GM23338 (cell line): ENCODE results near the gene ZNF670. TPM values are rescaled to one million over a fixed set of nuclear protein-coding genes. Genes with fewer than 3 reads are reported as not detected.

Experiments
- ATAC-seq: fragments of 200-7000 bp; cut with Tn5 transposase; 3 replicates; pipeline ENCODE4 v1.9.1; 2020
- DNase-seq: peaks from one replicate; pipeline ENCODE4 v3.0.0-alpha.2; 2015; ENCODE audit warnings: low spot score
- H2AFZ ChIP-seq: fragments of 200-600 bp; sonication (generic); 2 replicates; pipeline ENCODE4 v1.8.0; 2016; ENCODE audit warnings: antibody characterized with exemption, mild to moderate bottlenecking, moderate library complexity
- H3F3A ChIP-seq: fragments of 200-600 bp; sonication (generic); replicated peaks from 2 replicates; pipeline ENCODE4 v1.8.0; 2017; ENCODE audit warnings: antibody characterized with exemption, mixed run types, low read depth
- H3K27ac ChIP-seq: fragments of 200-600 bp; sonication (generic); 2 replicates; pipeline ENCODE4 v1.6.1; 2016; ENCODE audit warnings: low read depth
- H3K27me3 ChIP-seq: fragments of 200-600 bp; sonication (generic); 2 replicates; pipeline ENCODE4 v1.8.0; 2016; ENCODE audit warnings: mild to moderate bottlenecking, mixed run types, moderate library complexity; ENCODE audit not compliant: insufficient read depth
- H3K36me3 ChIP-seq: fragments of 200-600 bp; sonication (generic); 2 replicates; pipeline ENCODE4 v1.8.0; 2016; ENCODE audit warnings: mild to moderate bottlenecking; ENCODE audit not compliant: insufficient read depth
- H3K4me1 ChIP-seq: fragments of 200-600 bp; sonication (generic); 2 replicates; pipeline ENCODE4 v1.8.0; 2016; ENCODE audit warnings: mild to moderate bottlenecking, moderate library complexity; ENCODE audit not compliant: insufficient read depth
- H3K4me2 ChIP-seq: fragments of 200-600 bp; sonication (generic); 2 replicates; pipeline ENCODE4 v1.7.1; 2017; ENCODE audit warnings: mixed run types
- H3K4me3 ChIP-seq: fragments of 200-600 bp; sonication (generic); 2 replicates; pipeline ENCODE4 v1.6.1; 2016; ENCODE audit warnings: mixed run types
- H3K79me2 ChIP-seq: fragments of 200-600 bp; sonication (generic); replicated peaks from 2 replicates; pipeline ENCODE4 v1.8.0; 2017; ENCODE audit warnings: mild to moderate bottlenecking; ENCODE audit not compliant: insufficient read depth
- H3K9me2 ChIP-seq: fragments of 200-600 bp; sonication (generic); 2 replicates; pipeline ENCODE4 v1.8.0; 2017; ENCODE audit not compliant: insufficient read depth
- H4K20me1 ChIP-seq: fragments of 200-600 bp; sonication (generic); replicated peaks from 2 replicates; pipeline ENCODE4 v1.8.0; 2017; ENCODE audit warnings: mild to moderate bottlenecking; ENCODE audit not compliant: insufficient read depth
- H3K27ac Mint-ChIP-seq: 2 replicates; pipeline ENCODE4 v1.8.0; 2020; ENCODE audit warnings: inconsistent platforms, mild to moderate bottlenecking, moderate library complexity, mixed read lengths
- H3K27me3 Mint-ChIP-seq: 3 replicates; pipeline ENCODE4 v1.8.0; 2022; ENCODE audit warnings: low read depth, mild to moderate bottlenecking, moderate library complexity, mixed read lengths, inconsistent platforms; ENCODE audit not compliant: insufficient read depth, poor library complexity
- H3K36me3 Mint-ChIP-seq: 3 replicates; pipeline ENCODE4 v1.8.0; 2021; ENCODE audit warnings: low read depth, mild to moderate bottlenecking, inconsistent platforms, moderate library complexity, mixed read lengths
- H3K4me1 Mint-ChIP-seq: 3 replicates; pipeline ENCODE4 v1.8.0; 2020; ENCODE audit warnings: mild to moderate bottlenecking, inconsistent platforms, mixed read lengths
- H3K4me3 Mint-ChIP-seq: 3 replicates; pipeline ENCODE4 v1.8.0; 2021; ENCODE audit warnings: moderate library complexity, mild to moderate bottlenecking, inconsistent platforms, mixed read lengths
- H3K9me3 Mint-ChIP-seq: 3 replicates; pipeline ENCODE4 v1.8.0; 2020; ENCODE audit warnings: moderate library complexity, mild to moderate bottlenecking, inconsistent platforms, mixed read lengths
- EZH2 ChIP-seq: fragments of 200-600 bp; sonication (generic); IDR thresholded peaks from one replicate; pipeline ENCODE4 v1.8.0; 2017; ENCODE audit warnings: antibody characterized with exemption, mild to moderate bottlenecking, low read depth; ENCODE audit not compliant: unreplicated experiment
- POLR2AphosphoS5 ChIP-seq: IDR thresholded peaks from 2 replicates; pipeline ENCODE4 v1.6.1; 2016; ENCODE audit warnings: antibody characterized with exemption, low read depth
- ZNF114 ChIP-seq: fragments of 250-450 bp; sonication (Bioruptor Pico); IDR thresholded peaks from 2 replicates; pipeline ENCODE4 v1.5.0; 2020; ENCODE audit warnings: mild to moderate bottlenecking, moderate library complexity
- ZNF331 ChIP-seq: fragments of 250-450 bp; sonication (Bioruptor Pico); IDR thresholded peaks from 2 replicates; pipeline ENCODE4 v1.5.0; 2020; ENCODE audit warnings: low read depth, mild to moderate bottlenecking, moderate library complexity
- polyA plus RNA-seq: library from polyadenylated mRNA; unstranded; fragments of >200 nt; fragmentation: Nextera tagmentation; extraction: Ambion mirVana; gene quantifications from 2 replicates; pipeline ENCODE4 v1.2.1, GENCODE V29; 2016
- total RNA-seq: library from RNA; depleted of rRNA; stranded (reverse); fragments of >200 nt; shearing (Covaris generic); gene quantifications from 2 replicates; pipeline ENCODE4 v1.2.3, GENCODE V29; 2014
- TF ChIP-seq, protein P1 (sequence below): fragments of 250-450 bp; sonication (Bioruptor Pico); IDR thresholded peaks from 2 replicates; pipeline ENCODE4 v1.5.0; 2020; ENCODE audit warnings: mild to moderate bottlenecking, moderate library complexity
- TF ChIP-seq, protein P2 (sequence below): IDR thresholded peaks from 2 replicates; pipeline ENCODE4 v1.6.1; 2016; ENCODE audit warnings: antibody characterized with exemption

The ZNF670 gene
- total and polyA plus RNA-seq, 2 experiments from 2014 or later = 8.0 to 19.3 TPM

DNA sequence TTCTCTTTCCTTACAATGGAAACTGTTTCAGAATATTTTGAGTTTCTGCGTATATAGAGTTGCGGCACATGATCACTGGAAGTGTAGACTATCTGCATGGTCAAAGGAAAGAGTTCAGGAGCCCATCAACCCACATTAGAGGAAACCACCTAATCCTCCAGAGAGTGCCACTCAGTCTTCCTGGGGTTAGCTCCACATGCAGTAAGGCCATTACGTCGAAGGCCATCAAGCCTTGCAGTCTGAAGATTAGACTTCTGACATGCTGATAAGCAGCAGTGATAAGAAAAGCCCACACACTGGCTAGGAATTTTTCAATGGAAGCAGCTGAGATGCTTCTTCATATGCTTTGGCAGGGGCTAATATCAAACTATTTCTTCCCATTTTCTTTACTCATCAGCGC is 17.9 kb upstream of the ZNF670 start (continued):
- TF ChIP-seq, protein P1, sequence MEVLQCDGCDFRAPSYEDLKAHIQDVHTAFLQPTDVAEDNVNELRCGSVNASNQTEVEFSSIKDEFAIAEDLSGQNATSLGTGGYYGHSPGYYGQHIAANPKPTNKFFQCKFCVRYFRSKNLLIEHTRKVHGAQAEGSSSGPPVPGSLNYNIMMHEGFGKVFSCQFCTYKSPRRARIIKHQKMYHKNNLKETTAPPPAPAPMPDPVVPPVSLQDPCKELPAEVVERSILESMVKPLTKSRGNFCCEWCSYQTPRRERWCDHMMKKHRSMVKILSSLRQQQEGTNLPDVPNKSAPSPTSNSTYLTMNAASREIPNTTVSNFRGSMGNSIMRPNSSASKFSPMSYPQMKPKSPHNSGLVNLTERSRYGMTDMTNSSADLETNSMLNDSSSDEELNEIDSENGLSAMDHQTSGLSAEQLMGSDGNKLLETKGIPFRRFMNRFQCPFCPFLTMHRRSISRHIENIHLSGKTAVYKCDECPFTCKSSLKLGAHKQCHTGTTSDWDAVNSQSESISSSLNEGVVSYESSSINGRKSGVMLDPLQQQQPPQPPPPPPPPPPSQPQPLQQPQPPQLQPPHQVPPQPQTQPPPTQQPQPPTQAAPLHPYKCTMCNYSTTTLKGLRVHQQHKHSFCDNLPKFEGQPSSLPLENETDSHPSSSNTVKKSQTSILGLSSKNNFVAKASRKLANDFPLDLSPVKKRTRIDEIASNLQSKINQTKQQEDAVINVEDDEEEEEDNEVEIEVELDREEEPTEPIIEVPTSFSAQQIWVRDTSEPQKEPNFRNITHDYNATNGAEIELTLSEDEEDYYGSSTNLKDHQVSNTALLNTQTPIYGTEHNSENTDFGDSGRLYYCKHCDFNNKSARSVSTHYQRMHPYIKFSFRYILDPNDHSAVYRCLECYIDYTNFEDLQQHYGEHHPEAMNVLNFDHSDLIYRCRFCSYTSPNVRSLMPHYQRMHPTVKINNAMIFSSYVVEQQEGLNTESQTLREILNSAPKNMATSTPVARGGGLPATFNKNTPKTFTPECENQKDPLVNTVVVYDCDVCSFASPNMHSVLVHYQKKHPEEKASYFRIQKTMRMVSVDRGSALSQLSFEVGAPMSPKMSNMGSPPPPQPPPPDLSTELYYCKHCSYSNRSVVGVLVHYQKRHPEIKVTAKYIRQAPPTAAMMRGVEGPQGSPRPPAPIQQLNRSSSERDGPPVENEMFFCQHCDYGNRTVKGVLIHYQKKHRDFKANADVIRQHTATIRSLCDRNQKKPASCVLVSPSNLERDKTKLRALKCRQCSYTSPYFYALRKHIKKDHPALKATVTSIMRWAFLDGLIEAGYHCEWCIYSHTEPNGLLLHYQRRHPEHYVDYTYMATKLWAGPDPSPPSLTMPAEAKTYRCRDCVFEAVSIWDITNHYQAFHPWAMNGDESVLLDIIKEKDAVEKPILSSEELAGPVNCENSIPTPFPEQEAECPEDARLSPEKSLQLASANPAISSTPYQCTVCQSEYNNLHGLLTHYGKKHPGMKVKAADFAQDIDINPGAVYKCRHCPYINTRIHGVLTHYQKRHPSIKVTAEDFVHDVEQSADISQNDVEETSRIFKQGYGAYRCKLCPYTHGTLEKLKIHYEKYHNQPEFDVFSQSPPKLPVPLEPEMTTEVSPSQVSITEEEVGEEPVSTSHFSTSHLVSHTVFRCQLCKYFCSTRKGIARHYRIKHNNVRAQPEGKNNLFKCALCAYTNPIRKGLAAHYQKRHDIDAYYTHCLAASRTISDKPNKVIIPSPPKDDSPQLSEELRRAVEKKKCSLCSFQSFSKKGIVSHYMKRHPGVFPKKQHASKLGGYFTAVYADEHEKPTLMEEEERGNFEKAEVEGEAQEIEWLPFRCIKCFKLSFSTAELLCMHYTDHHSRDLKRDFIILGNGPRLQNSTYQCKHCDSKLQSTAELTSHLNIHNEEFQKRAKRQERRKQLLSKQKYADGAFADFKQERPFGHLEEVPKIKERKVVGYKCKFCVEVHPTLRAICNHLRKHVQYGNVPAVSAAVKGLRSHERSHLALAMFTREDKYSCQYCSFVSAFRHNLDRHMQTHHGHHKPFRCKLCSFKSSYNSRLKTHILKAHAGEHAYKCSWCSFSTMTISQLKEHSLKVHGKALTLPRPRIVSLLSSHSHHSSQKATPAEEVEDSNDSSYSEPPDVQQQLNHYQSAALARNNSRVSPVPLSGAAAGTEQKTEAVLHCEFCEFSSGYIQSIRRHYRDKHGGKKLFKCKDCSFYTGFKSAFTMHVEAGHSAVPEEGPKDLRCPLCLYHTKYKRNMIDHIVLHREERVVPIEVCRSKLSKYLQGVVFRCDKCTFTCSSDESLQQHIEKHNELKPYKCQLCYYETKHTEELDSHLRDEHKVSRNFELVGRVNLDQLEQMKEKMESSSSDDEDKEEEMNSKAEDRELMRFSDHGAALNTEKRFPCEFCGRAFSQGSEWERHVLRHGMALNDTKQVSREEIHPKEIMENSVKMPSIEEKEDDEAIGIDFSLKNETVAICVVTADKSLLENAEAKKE (CRISPR knock-in tag) = no peak
- TF ChIP-seq ZNF114 = no peak

DNA sequence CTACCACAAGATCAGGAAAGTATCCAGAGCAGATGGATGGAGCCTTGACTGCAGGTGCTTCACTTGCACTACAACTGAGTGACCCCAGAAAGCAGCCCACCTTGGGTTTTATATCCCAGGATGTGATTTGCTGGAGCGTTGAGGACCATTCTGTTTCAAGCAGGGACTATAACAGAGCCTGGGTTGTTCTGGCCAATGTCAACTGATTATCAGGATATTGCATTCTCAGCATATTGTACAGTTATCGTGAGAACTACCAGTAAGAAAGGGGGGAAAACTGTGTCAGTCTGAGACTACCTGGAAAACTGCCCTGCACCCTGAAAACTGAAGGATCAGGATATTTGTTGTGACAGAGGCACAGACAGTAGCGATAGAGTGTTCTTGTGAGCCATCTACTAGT is 17.5 kb upstream of the ZNF670 start:
- ATAC-seq = no peak
- H3K9me3 Mint-ChIP-seq = peaks cover 10% of the 10 kb centered on the region
- peaks cover 19% of the 10 kb centered on the region for H4K20me1 ChIP-seq
- no peaks in the 10 kb centered on the region for H3K4me1 ChIP-seq
- no peaks in the 10 kb centered on the region; the same call in 1 of the 2 replicates for H3K9me2 ChIP-seq
- no peak overlapping the region for H2AFZ ChIP-seq
- H3K36me3 ChIP-seq = peaks cover 16% of the 10 kb centered on the region
- H3K36me3 Mint-ChIP-seq = peaks cover 37% of the 10 kb centered on the region
- H3F3A ChIP-seq = peaks cover 16% of the 10 kb centered on the region; the same call in 1 of the 2 replicates
- H3K4me3 Mint-ChIP-seq = no peak overlapping the region
- H3K27ac ChIP-seq = no peak overlapping the region
- H3K27me3 Mint-ChIP-seq = peaks cover 6% of the 10 kb centered on the region
- no peak overlapping the region for H3K27ac Mint-ChIP-seq
- no peaks in the 10 kb centered on the region for H3K4me1 Mint-ChIP-seq
- no peak for DNase-seq
- peaks cover 33% of the 10 kb centered on the region for H3K79me2 ChIP-seq
- no peak overlapping the region for H3K4me2 ChIP-seq
- H3K4me3 ChIP-seq = no peak overlapping the region
- no peaks in the 10 kb centered on the region for H3K27me3 ChIP-seq
- TF ChIP-seq, protein P1 (CRISPR knock-in tag) = no peak
- TF ChIP-seq, protein P2, sequence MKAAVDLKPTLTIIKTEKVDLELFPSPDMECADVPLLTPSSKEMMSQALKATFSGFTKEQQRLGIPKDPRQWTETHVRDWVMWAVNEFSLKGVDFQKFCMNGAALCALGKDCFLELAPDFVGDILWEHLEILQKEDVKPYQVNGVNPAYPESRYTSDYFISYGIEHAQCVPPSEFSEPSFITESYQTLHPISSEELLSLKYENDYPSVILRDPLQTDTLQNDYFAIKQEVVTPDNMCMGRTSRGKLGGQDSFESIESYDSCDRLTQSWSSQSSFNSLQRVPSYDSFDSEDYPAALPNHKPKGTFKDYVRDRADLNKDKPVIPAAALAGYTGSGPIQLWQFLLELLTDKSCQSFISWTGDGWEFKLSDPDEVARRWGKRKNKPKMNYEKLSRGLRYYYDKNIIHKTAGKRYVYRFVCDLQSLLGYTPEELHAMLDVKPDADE = no peak
- TF ChIP-seq EZH2 (no peak), POLR2AphosphoS5 (no peak), ZNF331 (CRISPR knock-in tag) (no peak)
